DND-41 (cell line): ENCODE data around the gene P4HA2.

Experiments
- ATAC-seq: fragments of 200-7000 bp; cut with Tn5 transposase; 3 replicates; pipeline ENCODE4 v1.9.1; 2021; ENCODE audit warnings: low read depth; ENCODE audit not compliant: insufficient read depth
- DNase-seq: peaks from one replicate; pipeline ENCODE4 v3.0.0-alpha.2; 2020
- H2AFZ ChIP-seq: 2 replicates; pipeline ENCODE4 v1.6.0; 2012; ENCODE audit warnings: low read depth, low read length
- H3K27ac ChIP-seq: 2 replicates; pipeline ENCODE4 v1.5.1; 2012; ENCODE audit warnings: low read length, inconsistent platforms
- H3K27me3 ChIP-seq: fragments of 200-600 bp; sonication (generic); 2 replicates; pipeline ENCODE4 v1.6.0; 2012; ENCODE audit warnings: low read length, mild to moderate bottlenecking, inconsistent platforms; ENCODE audit not compliant: insufficient read depth, poor library complexity
- H3K36me3 ChIP-seq: 2 replicates; pipeline ENCODE4 v1.5.1; 2012; ENCODE audit warnings: low read length, inconsistent platforms; ENCODE audit not compliant: insufficient read depth
- H3K4me1 ChIP-seq: 2 replicates; pipeline ENCODE4 v1.5.1; 2012; ENCODE audit warnings: mild to moderate bottlenecking, low read length; ENCODE audit not compliant: insufficient read depth
- H3K4me2 ChIP-seq: 2 replicates; pipeline ENCODE4 v1.6.0; 2012; ENCODE audit warnings: mild to moderate bottlenecking, moderate library complexity, low read length, inconsistent platforms; ENCODE audit not compliant: insufficient read depth
- H3K4me3 ChIP-seq, 2 experiments: fragments of 200-600 bp in 1 of 2; shearing (Covaris generic) in 1 of 2; 2 replicates each; pipeline ENCODE4 v1.5.1; 2012 to 2016; ENCODE audit warnings: inconsistent platforms in 2 of 2, low read length in 2 of 2, mild to moderate bottlenecking in 2 of 2, low read depth in 1 of 2, moderate library complexity in 1 of 2
- H3K79me2 ChIP-seq: 2 replicates; pipeline ENCODE4 v1.6.0; 2012; ENCODE audit warnings: low read length, inconsistent platforms; ENCODE audit not compliant: insufficient read depth
- H3K9ac ChIP-seq: 2 replicates; pipeline ENCODE4 v1.6.0; 2012; ENCODE audit warnings: low read depth, mild to moderate bottlenecking, inconsistent platforms, low read length, moderate library complexity
- H3K9me3 ChIP-seq: 2 replicates; pipeline ENCODE4 v1.5.1; 2012; ENCODE audit warnings: low read length, moderate library complexity, mild to moderate bottlenecking, inconsistent platforms; ENCODE audit not compliant: insufficient read depth, severe bottlenecking
- H4K20me1 ChIP-seq: 2 replicates; pipeline ENCODE4 v1.6.0; 2012; ENCODE audit warnings: low read length; ENCODE audit not compliant: insufficient read depth
- EZH2 ChIP-seq: IDR thresholded peaks from 3 replicates; pipeline ENCODE4 v1.6.1; 2012; ENCODE audit warnings: borderline replicate concordance, low read depth, mild to moderate bottlenecking, moderate library complexity, low read length, inconsistent platforms; ENCODE audit not compliant: severe bottlenecking
- TF ChIP-seq, protein P1 (sequence below): IDR thresholded peaks from 2 replicates; pipeline ENCODE4 v1.5.1; 2012; ENCODE audit warnings: borderline replicate concordance, low read length, moderate library complexity, mild to moderate bottlenecking; ENCODE audit not compliant: poor library complexity, severe bottlenecking; ENCODE audit errors: extremely low read depth

Gene P4HA2

DNA sequence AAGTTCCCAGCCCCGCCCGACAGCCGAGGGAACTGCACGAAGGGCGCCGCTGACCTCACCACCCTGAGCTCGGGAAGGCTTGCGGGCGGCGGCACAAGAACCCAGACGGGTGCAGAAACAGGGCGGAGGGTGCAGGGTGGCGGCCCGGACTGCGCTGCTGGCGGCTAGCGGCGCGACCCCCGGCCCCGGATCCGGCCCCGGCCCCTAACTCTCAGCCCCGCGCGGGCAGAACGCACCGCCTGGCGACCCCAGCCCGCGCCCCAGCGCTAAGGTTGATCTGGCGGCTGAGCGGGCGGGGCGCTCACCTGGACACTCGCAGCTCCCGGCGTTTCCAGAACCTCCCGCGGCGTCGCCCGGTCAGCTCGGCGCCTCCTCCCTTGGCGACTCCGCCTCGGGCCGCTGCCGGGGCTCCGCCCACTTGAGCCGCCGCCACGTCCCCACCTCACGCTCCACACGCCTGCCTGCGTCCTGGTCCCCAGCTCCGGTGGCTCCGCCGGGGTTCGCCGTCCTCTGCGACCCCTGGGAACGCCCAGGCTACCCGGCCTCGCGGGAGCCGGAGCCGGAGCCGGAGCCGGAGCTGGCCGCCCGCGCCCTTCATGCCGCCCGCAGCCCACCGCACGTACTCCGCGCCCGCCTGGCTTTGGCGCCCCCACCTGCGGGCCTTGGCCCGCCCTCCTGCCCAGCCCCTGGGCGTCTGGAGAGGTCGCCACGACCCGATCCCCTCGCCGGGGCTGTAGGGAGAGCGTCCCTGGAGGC is at the start of gene P4HA2:
Gene P4HA2, minus strand, starts transcription at position 369 of the 756 bp plus-strand sequence. CDS start 9,227 bp downstream, outside the sequence.
- Histone ChIP-seq H3K36me3 (no peaks in the 10 kb centered on the region), H2AFZ (no peak within 1 kb of the TSS), H3K27me3 (peaks cover 11% of the 10 kb centered on the region), H3K79me2 (no peaks in the 10 kb centered on the region), H3K9ac (no peak within 1 kb of the TSS), H3K4me1 (no peaks in the 10 kb centered on the region), H3K4me3 (no peak within 1 kb of the TSS), H3K9me3 (no peaks in the 10 kb centered on the region), H4K20me1 (no peaks in the 10 kb centered on the region), H3K4me2 (no peak within 1 kb of the TSS), H3K27ac (no peak within 1 kb of the TSS)
- no peak for ATAC-seq
- DNase-seq: no peak
- TF ChIP-seq, protein P1, sequence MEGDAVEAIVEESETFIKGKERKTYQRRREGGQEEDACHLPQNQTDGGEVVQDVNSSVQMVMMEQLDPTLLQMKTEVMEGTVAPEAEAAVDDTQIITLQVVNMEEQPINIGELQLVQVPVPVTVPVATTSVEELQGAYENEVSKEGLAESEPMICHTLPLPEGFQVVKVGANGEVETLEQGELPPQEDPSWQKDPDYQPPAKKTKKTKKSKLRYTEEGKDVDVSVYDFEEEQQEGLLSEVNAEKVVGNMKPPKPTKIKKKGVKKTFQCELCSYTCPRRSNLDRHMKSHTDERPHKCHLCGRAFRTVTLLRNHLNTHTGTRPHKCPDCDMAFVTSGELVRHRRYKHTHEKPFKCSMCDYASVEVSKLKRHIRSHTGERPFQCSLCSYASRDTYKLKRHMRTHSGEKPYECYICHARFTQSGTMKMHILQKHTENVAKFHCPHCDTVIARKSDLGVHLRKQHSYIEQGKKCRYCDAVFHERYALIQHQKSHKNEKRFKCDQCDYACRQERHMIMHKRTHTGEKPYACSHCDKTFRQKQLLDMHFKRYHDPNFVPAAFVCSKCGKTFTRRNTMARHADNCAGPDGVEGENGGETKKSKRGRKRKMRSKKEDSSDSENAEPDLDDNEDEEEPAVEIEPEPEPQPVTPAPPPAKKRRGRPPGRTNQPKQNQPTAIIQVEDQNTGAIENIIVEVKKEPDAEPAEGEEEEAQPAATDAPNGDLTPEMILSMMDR: no peak
- no peak for TF ChIP-seq EZH2

DNA sequence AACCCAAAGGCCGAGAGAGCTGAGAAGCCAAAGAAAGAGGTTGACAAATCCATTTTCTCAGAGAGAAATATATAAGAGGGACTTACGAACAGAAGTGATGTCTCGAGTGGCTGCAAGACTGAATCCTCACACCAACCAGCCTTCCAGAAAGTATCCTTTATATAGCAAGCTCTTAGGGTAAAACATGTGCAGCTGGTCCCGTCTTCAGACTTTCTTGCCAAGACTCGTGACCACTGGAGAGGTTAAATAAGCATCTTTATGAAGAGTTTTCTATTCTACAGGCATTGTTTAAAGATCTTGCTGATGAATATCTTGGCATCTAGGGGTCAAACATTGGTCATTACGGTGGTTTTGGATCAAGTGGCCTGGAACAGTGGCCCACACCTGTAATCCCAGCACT is 49.6 kb upstream of the P4HA2 start:
- no peak for ATAC-seq
- Histone ChIP-seq H3K4me2 (no peak overlapping the region), H3K9ac (no peak overlapping the region), H3K36me3 (no peaks in the 10 kb centered on the region), H3K4me3 (no peak overlapping the region), H4K20me1 (no peaks in the 10 kb centered on the region), H3K79me2 (no peaks in the 10 kb centered on the region), H2AFZ (no peak overlapping the region), H3K9me3 (no peaks in the 10 kb centered on the region), H3K27ac (no peak overlapping the region), H3K4me1 (0 out of 2 replicates have a peak, but pooled peaks cover 6% of the 10 kb centered on the region), H3K27me3 (peaks cover 4% of the 10 kb centered on the region)
- DNase-seq: no peak
- TF ChIP-seq EZH2: no peak
- TF ChIP-seq, protein P1: no peak

DNA sequence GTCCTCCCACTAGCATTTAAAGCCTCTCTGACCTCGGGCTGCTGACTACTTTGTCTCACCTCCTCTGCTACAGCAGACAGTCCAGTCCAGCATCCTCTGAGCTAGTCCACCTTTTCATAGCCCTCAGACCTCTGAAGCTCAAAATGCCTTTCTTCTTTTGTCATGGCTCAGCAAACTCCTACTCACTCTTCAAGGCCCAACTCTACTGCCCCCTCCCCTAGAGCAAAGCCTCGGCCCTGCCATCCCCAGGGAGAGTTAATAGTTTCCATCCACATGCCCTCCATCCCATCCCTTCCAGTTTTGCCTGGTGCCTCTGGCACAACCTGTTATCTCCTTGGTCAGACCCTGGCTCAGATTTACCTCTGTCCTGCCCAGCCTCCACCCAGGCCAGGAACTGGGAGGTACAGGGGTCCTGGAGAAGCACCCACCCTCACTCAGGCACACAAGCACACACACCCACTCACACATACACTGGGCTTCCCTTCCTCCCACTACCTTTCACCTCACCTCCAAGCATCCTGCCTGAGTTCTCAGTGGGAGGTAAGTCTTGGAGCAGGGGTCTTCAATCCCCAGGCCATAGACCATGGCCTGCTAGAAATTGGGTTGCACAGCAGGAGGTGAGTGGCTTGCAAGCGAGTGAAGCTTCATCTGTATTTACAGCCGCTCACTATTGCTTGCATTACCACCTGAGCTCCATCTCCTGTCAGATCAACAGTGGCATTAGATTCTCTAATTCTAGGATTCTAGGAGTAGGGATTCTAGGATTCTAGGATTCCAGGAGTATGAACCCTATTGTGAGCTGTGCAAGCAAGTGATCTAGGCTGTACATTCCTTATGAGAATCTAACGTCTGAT is 47.9 kb upstream of the P4HA2 start:
- Histone ChIP-seq H2AFZ (no peak overlapping the region), H3K36me3 (no peaks in the 10 kb centered on the region), H3K9ac (no peak overlapping the region), H3K27ac (no peak overlapping the region), H3K27me3 (peaks cover 4% of the 10 kb centered on the region), H3K4me1 (0 out of 2 replicates have a peak, but pooled peaks cover 6% of the 10 kb centered on the region), H3K79me2 (no peaks in the 10 kb centered on the region), H3K4me3 (no peak overlapping the region), H4K20me1 (no peaks in the 10 kb centered on the region), H3K9me3 (no peaks in the 10 kb centered on the region), H3K4me2 (no peak overlapping the region)
- no peak for TF ChIP-seq EZH2
- TF ChIP-seq, protein P1: no peak
- no peak for DNase-seq
- no peak for ATAC-seq
